ENCODE data around the gene GHRL.

GRCh38 chr3:10259036-10259435, 33.7 kb downstream of the GHRL start:
- TF ChIP-seq CTCF (conservative IDR thresholded peaks at IDR 0.05; ENCODE audit: low read depth, low read length) (no peak), EZH2 (IDR thresholded peaks at IDR 0.05; ENCODE audit: borderline replicate concordance, low read depth, low read length, poor library complexity, severe bottlenecking) (no peak)

All from A673 (cell line).